HEK293 (cell line): ENCODE measurements around the gene CDX2.

Source experiments
- CTCF ChIA-PET: fragments of 350-600 bp; formaldehyde crosslinking; extraction: SDS; loops from one replicate; lab custom pipeline; 2021; ENCODE audit warnings: antibody characterized with exemption; lab: Yijun Ruan, JAX
- POLR2A ChIA-PET: fragments of 300-600 bp; formaldehyde crosslinking; extraction: SDS; loops from one replicate; lab custom pipeline; 2020; ENCODE audit warnings: antibody characterized with exemption, inconsistent platforms; lab: Yijun Ruan, JAX
- H3K27ac ChIP-seq: fragments of 200-500 bp; sonication (Bioruptor generic); 2 replicates; pipeline ENCODE4 v1.5.1; 2014; ENCODE audit warnings: low read depth, low read length, control low read depth, inconsistent platforms; ENCODE audit errors: extremely low read depth
- H3K36me3 ChIP-seq, 2 experiments: fragments of 200-500 bp in 1 of 2; sonication (Bioruptor generic) in 1 of 2; 1 replicate in 1 of 2; 2 replicates in 1 of 2; pipeline ENCODE4 v1.5.1; 2014 to 2017; ENCODE audit warnings: inconsistent platforms in 2 of 2, low read length in 2 of 2; ENCODE audit not compliant: control insufficient read depth in 2 of 2, insufficient read depth in 1 of 2
- H3K4me1 ChIP-seq: fragments of 200-500 bp; sonication (Bioruptor generic); 2 replicates; pipeline ENCODE4 v1.5.1; 2014; ENCODE audit warnings: mild to moderate bottlenecking, low read length, inconsistent platforms; ENCODE audit not compliant: control insufficient read depth, insufficient read depth
- H3K4me3 ChIP-seq: 2 replicates; pipeline ENCODE4 v1.5.1; 2011; ENCODE audit warnings: low read depth, mild to moderate bottlenecking, control low read depth, low read length, moderate library complexity
- H3K9me3 ChIP-seq: fragments of 200-500 bp; sonication (Bioruptor generic); 2 replicates; pipeline ENCODE4 v1.5.1; 2014; ENCODE audit warnings: low read depth, low read length, inconsistent platforms; ENCODE audit not compliant: control insufficient read depth, insufficient read depth
- ELK4 ChIP-seq: IDR thresholded peaks from 2 replicates; pipeline ENCODE4 v1.6.1; 2011; ENCODE audit warnings: mild to moderate bottlenecking, low read depth, low read length, borderline replicate concordance
- KLF16 ChIP-seq: fragments of 450-650 bp; formaldehyde crosslinking; IDR thresholded peaks from 2 replicates; pipeline ENCODE4 v1.5.1; 2017; ENCODE audit warnings: missing biosample characterization, missing genetic modification characterization
- PRDM6 ChIP-seq: fragments of 450-650 bp; formaldehyde crosslinking; IDR thresholded peaks from 2 replicates; pipeline ENCODE4 v1.5.1; 2017; ENCODE audit warnings: missing biosample characterization, missing genetic modification characterization
- ZBTB49 ChIP-seq: fragments of 450-650 bp; formaldehyde crosslinking; IDR thresholded peaks from 2 replicates; pipeline ENCODE4 v1.5.1; 2016; ENCODE audit warnings: missing biosample characterization, missing genetic modification characterization, low read depth
- ZFHX2 ChIP-seq: fragments of 450-650 bp; formaldehyde crosslinking; conservative IDR thresholded peaks from 2 replicates; pipeline ENCODE4 v1.5.1; 2016; ENCODE audit warnings: missing biosample characterization, missing genetic modification characterization
- ZNF121 ChIP-seq: fragments of 450-650 bp; formaldehyde crosslinking; IDR thresholded peaks from 2 replicates; pipeline ENCODE4 v1.5.1; 2016; ENCODE audit warnings: missing biosample characterization, missing genetic modification characterization
- ZNF155 ChIP-seq: fragments of 450-650 bp; formaldehyde crosslinking; IDR thresholded peaks from 2 replicates; pipeline ENCODE4 v1.5.1; 2016; ENCODE audit warnings: missing biosample characterization, missing genetic modification characterization
- ZNF2 ChIP-seq: fragments of 450-650 bp; formaldehyde crosslinking; IDR thresholded peaks from 2 replicates; pipeline ENCODE4 v1.5.1; 2016; ENCODE audit warnings: missing biosample characterization, missing genetic modification characterization
- ZNF223 ChIP-seq: fragments of 450-650 bp; formaldehyde crosslinking; IDR thresholded peaks from 2 replicates; pipeline ENCODE4 v1.5.1; 2016; ENCODE audit warnings: missing biosample characterization, missing genetic modification characterization
- ZNF280D ChIP-seq: fragments of 450-650 bp; formaldehyde crosslinking; IDR thresholded peaks from 2 replicates; pipeline ENCODE4 v1.5.1; 2016; ENCODE audit warnings: missing biosample characterization, missing genetic modification characterization
- ZNF341 ChIP-seq: fragments of 450-650 bp; formaldehyde crosslinking; IDR thresholded peaks from 2 replicates; pipeline ENCODE4; 2016; ENCODE audit warnings: low read depth, missing biosample characterization, missing genetic modification characterization
- ZNF530 ChIP-seq: fragments of 450-650 bp; formaldehyde crosslinking; IDR thresholded peaks from 2 replicates; pipeline ENCODE4 v1.5.1; 2016; ENCODE audit warnings: low read depth, missing biosample characterization, missing genetic modification characterization
- ZNF558 ChIP-seq: fragments of 450-650 bp; formaldehyde crosslinking; IDR thresholded peaks from 2 replicates; pipeline ENCODE4 v1.5.1; 2016; ENCODE audit warnings: missing biosample characterization, missing genetic modification characterization
- ZNF571 ChIP-seq: fragments of 450-650 bp; formaldehyde crosslinking; IDR thresholded peaks from 2 replicates; pipeline ENCODE4 v1.5.0; 2017; ENCODE audit warnings: missing biosample characterization, missing genetic modification characterization
- ZNF623 ChIP-seq: fragments of 450-650 bp; formaldehyde crosslinking; IDR thresholded peaks from 2 replicates; pipeline ENCODE4 v1.5.1; 2016; ENCODE audit warnings: missing biosample characterization, missing genetic modification characterization
- ZNF639 ChIP-seq: fragments of 450-650 bp; formaldehyde crosslinking; IDR thresholded peaks from 2 replicates; pipeline ENCODE4 v1.5.1; 2016; ENCODE audit warnings: missing biosample characterization, missing genetic modification characterization
- ZNF645 ChIP-seq: fragments of 450-650 bp; formaldehyde crosslinking; IDR thresholded peaks from 2 replicates; pipeline ENCODE4; 2016; ENCODE audit warnings: missing biosample characterization, missing genetic modification characterization
- ZSCAN30 ChIP-seq: fragments of 450-650 bp; IDR thresholded peaks from 2 replicates; pipeline ENCODE4 v1.5.1; 2018; ENCODE audit warnings: missing biosample characterization, mild to moderate bottlenecking, missing genetic modification characterization, moderate library complexity
- ZSCAN4 ChIP-seq: fragments of 450-650 bp; formaldehyde crosslinking; IDR thresholded peaks from 2 replicates; pipeline ENCODE4 v1.5.1; 2017; ENCODE audit warnings: missing biosample characterization, missing genetic modification characterization

CDX2 gene

GRCh38 chr13:27955014-27955591 is 14.0 kb downstream of the CDX2 start (continued):
- no peak for TF ChIP-seq ZNF639
- TF ChIP-seq PRDM6 (tag by site-specific recombination), result no peak

GRCh38 chr13:27954406-27954851 is 14.7 kb downstream of the CDX2 start:
- ChIA-PET POLR2A (interaction anchor here (1.2 kb wide), 2 partner anchors 85 to 128 kb away, joined by 3 to 4 read pairs; no protein-coding TSS in a partner anchor), CTCF (interaction anchor here (0.6 to 13.6 kb wide), 25 partner anchors 9 to 1056 kb away, joined by 3 to 206 read pairs (median 4); no protein-coding TSS in a partner anchor)
- no peak overlapping the region for H3K27ac ChIP-seq
- no peaks in the 10 kb centered on the region; the same call in 1 of the 2 replicates for H3K4me1 ChIP-seq
- TF ChIP-seq ZNF623 (tag by site-specific recombination) (no peak), ZNF530 (no peak), ZNF645 (no peak), ZNF121 (tag by site-specific recombination) (no peak), ZNF571 (tag by site-specific recombination) (no peak), ZNF2 (tag by site-specific recombination) (no peak), ELK4 (no peak), KLF16 (tag by site-specific recombination) (no peak)
- peak overlapping the region; percentile 12; the same call in 1 of the 2 replicates for H3K4me3 ChIP-seq
- H3K9me3 ChIP-seq, result no peaks in the 10 kb centered on the region
- H3K36me3 ChIP-seq, result no peaks in the 10 kb centered on the region

GRCh38 chr13:27953676-27954405 is 15.3 kb downstream of the CDX2 start:
- Histone ChIP-seq H3K36me3 (no peaks in the 10 kb centered on the region), H3K4me1 (no peaks in the 10 kb centered on the region; the same call in 1 of the 2 replicates), H3K4me3 (peak overlapping the region; percentile 39), H3K9me3 (no peaks in the 10 kb centered on the region), H3K27ac (peak overlapping the region; percentile 46; the same call in 1 of the 2 replicates)
- POLR2A ChIA-PET, result interaction anchor here (0.6 to 1.2 kb wide), 4 partner anchors 85 to 507 kb away, joined by 3 to 5 read pairs (median 4); no protein-coding TSS in a partner anchor
- CTCF ChIA-PET, result interaction anchor here (0.6 to 13.6 kb wide), 38 partner anchors 10 to 1055 kb away, joined by 3 to 206 read pairs (median 4); no protein-coding TSS in a partner anchor
- TF ChIP-seq ZFHX2 (tag by site-specific recombination), result no peak
- no peak for TF ChIP-seq ZBTB49 (tag by site-specific recombination)
- no peak for TF ChIP-seq ZSCAN4
- TF ChIP-seq ZNF223 (tag by site-specific recombination), result no peak
- TF ChIP-seq ZNF341, result peak; percentile 40; the same call in 1 of the 2 replicates
- peak; percentile 95 for TF ChIP-seq ZSCAN30 (tag by site-specific recombination)
- TF ChIP-seq ZNF155 (tag by site-specific recombination), result no peak
- TF ChIP-seq ZNF558 (tag by site-specific recombination), result no peak
- no peak for TF ChIP-seq ZNF280D (tag by site-specific recombination)
